NOMO-1 treated with DMSO at 0.1 percent for 48 hours (cell line): ENCODE data around the gene ANO8.

Experiments
- DNase-seq: peaks from one replicate; lab custom pipeline; 2025; ENCODE audit not compliant: unreplicated experiment; lab: John Stamatoyannopoulos, UW

Gene ANO8

GRCh38 chr19:17328517-17329365 is 5.9 kb downstream of the ANO8 start:
- DNase-seq = no peak

GRCh38 chr19:17327654-17328516 is 6.8 kb downstream of the ANO8 start:
- no peak for DNase-seq

GRCh38 chr19:17327068-17327653 is 7.5 kb downstream of the ANO8 start:
- DNase-seq = no peak

- no peak for DNase-seq
Measured at GRCh38 chr19:17326595-17326966, 8.1 kb downstream of the ANO8 start.

GRCh38 chr19:17325881-17326594 is 8.6 kb downstream of the ANO8 start:
- DNase-seq = no peak

- DNase-seq = no peak
Measured at GRCh38 chr19:17325133-17325532, 9.5 kb downstream of the ANO8 start.

GRCh38 chr19:17324357-17325114 is 10.1 kb downstream of the ANO8 start:
- DNase-seq = no peak

GRCh38 chr19:17323964-17324332 is 10.7 kb downstream of the ANO8 start:
- DNase-seq = no peak

GRCh38 chr19:17323300-17323963 is 11.2 kb downstream of the ANO8 start:
- no peak for DNase-seq

- DNase-seq = no peak
Measured at GRCh38 chr19:17322854-17323253, 11.8 kb downstream of the ANO8 start.

GRCh38 chr19:17321655-17322489 is 12.8 kb downstream of the ANO8 start:
- DNase-seq = no peak

- DNase-seq = no peak
Measured at GRCh38 chr19:17320435-17320834, 14.2 kb downstream of the ANO8 start.

- no peak for DNase-seq
Measured at GRCh38 chr19:17319473-17320238, 15.0 kb downstream of the ANO8 start.

GRCh38 chr19:17318966-17319365 is 15.7 kb downstream of the ANO8 start:
- DNase-seq = no peak

- no peak for DNase-seq
Measured at GRCh38 chr19:17314007-17314593, 20.6 kb downstream of the ANO8 start.

- no peak for DNase-seq
Measured at GRCh38 chr19:17312189-17313113, 22.2 kb downstream of the ANO8 start.
